MM.1S (cell line): ENCODE results near the gene PSG6.
"Not testable (repeated sequence)": the region's sequence is repeated elsewhere in the genome, so short reads cannot be mapped to it uniquely, and the experiment has no call there.

ENCODE experiments used
- DNase-seq: peaks from one replicate; pipeline ENCODE4 v3.0.0-alpha.2; 2015
- H2AFZ ChIP-seq: fragments of 300-600 bp; sonication (generic); 2 replicates; pipeline ENCODE4 v1.6.0; 2016; ENCODE audit warnings: antibody characterized with exemption, low read length
- H3F3A ChIP-seq: fragments of 300-600 bp; sonication (generic); 2 replicates; pipeline ENCODE4 v1.6.1; 2016; ENCODE audit warnings: mild to moderate bottlenecking, antibody characterized with exemption, low read length, moderate library complexity, mixed read lengths; ENCODE audit not compliant: insufficient read depth
- H3K27ac ChIP-seq: fragments of 300-600 bp; sonication (generic); 2 replicates; pipeline ENCODE4 v1.5.1; 2016; ENCODE audit warnings: mild to moderate bottlenecking, low read length
- H3K27me3 ChIP-seq: fragments of 300-600 bp; sonication (generic); replicated peaks from 2 replicates; pipeline ENCODE4 v1.6.0; 2016; ENCODE audit warnings: low read length; ENCODE audit not compliant: insufficient read depth
- H3K36me3 ChIP-seq: fragments of 300-600 bp; sonication (generic); replicated peaks from 2 replicates; pipeline ENCODE4 v1.6.1; 2016; ENCODE audit warnings: mild to moderate bottlenecking, low read length, mixed read lengths; ENCODE audit not compliant: insufficient read depth
- H3K4me1 ChIP-seq: fragments of 300-600 bp; sonication (generic); 2 replicates; pipeline ENCODE4 v1.6.1; 2016; ENCODE audit warnings: low read length, mixed read lengths
- H3K4me2 ChIP-seq: fragments of 300-600 bp; sonication (generic); 2 replicates; pipeline ENCODE4 v1.6.0; 2016; ENCODE audit warnings: low read depth, low read length
- H3K4me3 ChIP-seq: fragments of 300-600 bp; sonication (generic); 2 replicates; pipeline ENCODE4 v1.5.1; 2016; ENCODE audit warnings: low read length, mixed read lengths
- H3K79me2 ChIP-seq: fragments of 300-600 bp; sonication (generic); 2 replicates; pipeline ENCODE4 v1.6.1; 2016; ENCODE audit warnings: mixed run types, low read length, mixed read lengths
- H3K9ac ChIP-seq: fragments of 300-600 bp; sonication (generic); 2 replicates; pipeline ENCODE4 v1.6.1; 2016; ENCODE audit warnings: low read length, mixed read lengths
- H3K9me2 ChIP-seq: fragments of 300-600 bp; sonication (generic); replicated peaks from 2 replicates; pipeline ENCODE4 v1.6.1; 2016; ENCODE audit warnings: mild to moderate bottlenecking, low read length, mixed read lengths; ENCODE audit not compliant: insufficient read depth
- H3K9me3 ChIP-seq: fragments of 300-600 bp; sonication (generic); replicated peaks from 2 replicates; pipeline ENCODE4 v1.6.1; 2016; ENCODE audit warnings: mild to moderate bottlenecking, low read length, mixed read lengths; ENCODE audit not compliant: insufficient read depth
- H4K20me1 ChIP-seq: fragments of 300-600 bp; sonication (generic); 2 replicates; pipeline ENCODE4 v1.6.1; 2016; ENCODE audit warnings: mild to moderate bottlenecking, low read length, moderate library complexity, mixed read lengths; ENCODE audit not compliant: insufficient read depth
- EZH2 ChIP-seq: fragments of 300-600 bp; sonication (generic); optimal IDR thresholded peaks from 2 replicates; pipeline ENCODE3; 2017; ENCODE audit warnings: low read depth, mild to moderate bottlenecking, antibody characterized with exemption, low read length, mixed read lengths
- EZH2phosphoT487 ChIP-seq: fragments of 300-600 bp; sonication (generic); IDR thresholded peaks from 2 replicates; pipeline ENCODE4 v1.6.1; 2018; ENCODE audit warnings: antibody characterized with exemption, low read length
- TF ChIP-seq, protein P1 (sequence below): fragments of 300-600 bp; sonication (generic); IDR thresholded peaks from 2 replicates; pipeline ENCODE4 v1.5.1; 2016; ENCODE audit warnings: antibody characterized with exemption, low read length, mixed read lengths

Gene PSG6

DNA sequence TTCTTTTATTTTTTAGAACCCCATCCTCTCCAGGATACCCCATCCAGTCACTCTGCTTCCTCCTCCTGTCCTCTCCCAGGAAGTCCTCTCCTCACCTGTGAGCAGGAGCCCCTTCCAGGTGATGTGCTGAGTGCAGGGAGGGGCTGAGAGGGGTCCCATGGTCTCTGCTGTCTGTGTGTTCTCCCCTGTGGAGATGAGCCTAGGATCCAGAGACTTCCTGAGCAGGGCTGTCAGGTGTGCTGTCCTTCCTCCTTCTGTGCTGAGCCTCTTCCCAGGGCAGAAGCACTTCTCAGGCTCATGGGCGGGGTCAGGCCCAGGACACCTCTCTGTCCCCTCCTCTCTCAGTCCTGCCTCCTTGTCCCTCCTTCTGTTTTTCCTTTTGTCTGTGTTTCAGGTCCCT lies at the start of gene PSG6:
TSS of gene PSG6 (minus strand) at position 261 of the 400 bp plus-strand sequence. CDS start at position 159, 102 bp downstream.
- H4K20me1 ChIP-seq, H3K4me3 ChIP-seq, DNase-seq, H3K4me2 ChIP-seq, H3K9me3 ChIP-seq, H3K9ac ChIP-seq, H3K27ac ChIP-seq, H2AFZ ChIP-seq, H3K36me3 ChIP-seq, H3K27me3 ChIP-seq, H3F3A ChIP-seq, H3K79me2 ChIP-seq, H3K9me2 ChIP-seq, H3K4me1 ChIP-seq: not testable (repeated sequence)

DNA sequence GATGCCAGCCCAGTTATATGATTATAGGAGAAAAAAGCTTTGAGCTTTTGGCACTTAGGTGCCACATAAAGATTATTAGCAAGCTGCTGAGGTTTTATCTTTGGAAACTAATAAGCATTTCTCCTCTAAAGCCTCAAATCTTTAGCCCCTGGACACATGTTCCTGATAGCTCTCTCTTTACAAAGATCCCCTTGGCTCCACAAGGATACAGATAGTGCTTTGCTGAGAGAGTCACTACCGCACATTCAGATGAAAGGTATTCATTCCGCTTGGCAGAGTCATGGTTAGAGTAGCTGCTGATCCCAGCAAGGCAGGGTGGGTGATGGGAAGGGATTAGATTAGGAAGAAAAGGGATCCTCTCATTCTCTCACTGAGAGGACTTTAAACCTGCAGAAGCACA lies 47.5 kb upstream of the PSG6 start:
- Histone ChIP-seq H3K4me2 (no peak overlapping the region), H3K36me3 (no peaks in the 10 kb centered on the region)
- no peak for DNase-seq

DNA sequence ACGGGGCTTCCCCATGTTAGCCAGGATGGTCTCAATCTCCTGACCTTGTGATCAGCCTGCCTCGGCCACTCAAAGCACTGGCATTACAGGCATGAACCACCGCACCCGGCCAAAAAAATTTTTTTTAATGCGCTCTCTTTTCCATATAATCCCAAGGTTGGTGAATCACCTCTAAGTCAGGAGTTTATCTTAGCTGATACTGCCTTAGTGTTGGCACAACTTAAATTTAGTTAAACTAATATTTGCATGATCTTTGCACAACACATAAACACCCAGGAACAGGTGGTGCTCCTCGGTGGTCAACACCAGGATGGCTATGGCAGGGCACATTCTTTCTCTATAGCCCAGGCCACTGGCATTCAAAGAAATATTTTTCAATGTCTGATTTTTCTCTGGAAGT lies 43.4 kb upstream of the PSG6 start:
- DNase-seq = no peak
- Histone ChIP-seq H3K36me3 (no peaks in the 10 kb centered on the region), H2AFZ (no peak overlapping the region), H3K27ac (no peak overlapping the region), H4K20me1 (no peaks in the 10 kb centered on the region), H3K4me3 (no peak overlapping the region), H3K79me2 (no peaks in the 10 kb centered on the region), H3F3A (no peaks in the 10 kb centered on the region), H3K4me2 (no peak overlapping the region), H3K27me3 (no peaks in the 10 kb centered on the region), H3K9me2 (no peaks in the 10 kb centered on the region), H3K9me3 (no peaks in the 10 kb centered on the region), H3K4me1 (no peaks in the 10 kb centered on the region), H3K9ac (no peak overlapping the region)
- TF ChIP-seq EZH2 (no peak), EZH2phosphoT487 (no peak)
- TF ChIP-seq, protein P1, sequence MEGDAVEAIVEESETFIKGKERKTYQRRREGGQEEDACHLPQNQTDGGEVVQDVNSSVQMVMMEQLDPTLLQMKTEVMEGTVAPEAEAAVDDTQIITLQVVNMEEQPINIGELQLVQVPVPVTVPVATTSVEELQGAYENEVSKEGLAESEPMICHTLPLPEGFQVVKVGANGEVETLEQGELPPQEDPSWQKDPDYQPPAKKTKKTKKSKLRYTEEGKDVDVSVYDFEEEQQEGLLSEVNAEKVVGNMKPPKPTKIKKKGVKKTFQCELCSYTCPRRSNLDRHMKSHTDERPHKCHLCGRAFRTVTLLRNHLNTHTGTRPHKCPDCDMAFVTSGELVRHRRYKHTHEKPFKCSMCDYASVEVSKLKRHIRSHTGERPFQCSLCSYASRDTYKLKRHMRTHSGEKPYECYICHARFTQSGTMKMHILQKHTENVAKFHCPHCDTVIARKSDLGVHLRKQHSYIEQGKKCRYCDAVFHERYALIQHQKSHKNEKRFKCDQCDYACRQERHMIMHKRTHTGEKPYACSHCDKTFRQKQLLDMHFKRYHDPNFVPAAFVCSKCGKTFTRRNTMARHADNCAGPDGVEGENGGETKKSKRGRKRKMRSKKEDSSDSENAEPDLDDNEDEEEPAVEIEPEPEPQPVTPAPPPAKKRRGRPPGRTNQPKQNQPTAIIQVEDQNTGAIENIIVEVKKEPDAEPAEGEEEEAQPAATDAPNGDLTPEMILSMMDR = no peak

More for the DNA sequence above, 47.5 kb upstream of the PSG6 start:
- Histone ChIP-seq H3K79me2 (no peaks in the 10 kb centered on the region), H2AFZ (no peak overlapping the region), H3K9me2 (no peaks in the 10 kb centered on the region), H4K20me1 (no peaks in the 10 kb centered on the region), H3K9me3 (no peaks in the 10 kb centered on the region), H3K27ac (no peak overlapping the region), H3K27me3 (no peaks in the 10 kb centered on the region), H3F3A (no peaks in the 10 kb centered on the region), H3K9ac (no peak overlapping the region), H3K4me1 (no peaks in the 10 kb centered on the region), H3K4me3 (no peak overlapping the region)
- TF ChIP-seq EZH2phosphoT487 (no peak), EZH2 (no peak)
- TF ChIP-seq, protein P1 = no peak

- H3K9me2 ChIP-seq, H3F3A ChIP-seq, H3K4me3 ChIP-seq, H3K4me1 ChIP-seq, H3K27me3 ChIP-seq, H4K20me1 ChIP-seq, H3K79me2 ChIP-seq, H3K9me3 ChIP-seq, H3K27ac ChIP-seq, H3K36me3 ChIP-seq, H2AFZ ChIP-seq, H3K9ac ChIP-seq: not testable (repeated sequence)
- peak overlapping the region; percentile 21; the same call in 1 of the 2 replicates for H3K4me2 ChIP-seq
- peak; percentile 29 for DNase-seq
Observed at GRCh38 chr19:42952126-42952525, 34.4 kb upstream of the PSG6 start.

GRCh38 chr19:42951476-42951875 lies 33.8 kb upstream of the PSG6 start:
- H3K27me3 ChIP-seq, H3K9me3 ChIP-seq, H3K4me3 ChIP-seq, H3K36me3 ChIP-seq, H3K9me2 ChIP-seq, H3K4me2 ChIP-seq, H4K20me1 ChIP-seq, H3F3A ChIP-seq, H3K27ac ChIP-seq, DNase-seq, H2AFZ ChIP-seq, H3K4me1 ChIP-seq, H3K79me2 ChIP-seq, H3K9ac ChIP-seq: not testable (repeated sequence)
